Heart left ventricle (tissue), 13 donors: ENCODE results near the gene SH3BGRL.

Experiments used
- POLR2A ChIP-seq, 2 donors: fragments of 450-650 bp; IDR thresholded peaks; one replicate each; pipeline ENCODE4 v1.6.1; 2017; ENCODE audit warnings: antibody characterized with exemption in 2 of 2, mild to moderate bottlenecking in 2 of 2, moderate library complexity in 2 of 2
- TF ChIP-seq, protein P1 (sequence below), 12 donors: fragments of 200-600 bp; sonication (generic) in 4 of 12; IDR thresholded peaks; one replicate each; pipeline versions ENCODE4 v1.5.0 to v1.8.0; 2018 to 2022; ENCODE audit warnings: antibody characterized with exemption in 12 of 12, mild to moderate bottlenecking in 5 of 12
- donor health status: ischemic (EF 13 %, LVEDD 7.1; RV severe dilation, severe dysfunction).
- donor health status: DM: no; HTN: yes; CAD: no.
- donor health status: DM: no; HTN: no; CAD: no.
- donor health status: ischemic (EF 25% LVEDD 6.9; RV normal size, moderate dysfunction).
- donor health status: ischemic (EF 25% LVEDD 5.7; RV mildly dilated, moderate dysfunction).
- donor health status: ischemic (EF 35%, LVEDD 5.7; RV mildly dilated, moderate dysfunction).
- donor health status: nonischemic (EF 11% LVEDD 7.7; RV severe dilation, severe dysfunction).
- donor health status: DM: yes; HTN: yes; CAD: no.
- donor health status: PGD.
- donor health status: ischemic (EF 29% LVEDD 5.4; RV normal size, mild dysfunction).
- donor health status: nonischemic (EF 23%, LVEDD 6.1; RV moderate dilation, normal function).

- TF ChIP-seq, protein P1, sequence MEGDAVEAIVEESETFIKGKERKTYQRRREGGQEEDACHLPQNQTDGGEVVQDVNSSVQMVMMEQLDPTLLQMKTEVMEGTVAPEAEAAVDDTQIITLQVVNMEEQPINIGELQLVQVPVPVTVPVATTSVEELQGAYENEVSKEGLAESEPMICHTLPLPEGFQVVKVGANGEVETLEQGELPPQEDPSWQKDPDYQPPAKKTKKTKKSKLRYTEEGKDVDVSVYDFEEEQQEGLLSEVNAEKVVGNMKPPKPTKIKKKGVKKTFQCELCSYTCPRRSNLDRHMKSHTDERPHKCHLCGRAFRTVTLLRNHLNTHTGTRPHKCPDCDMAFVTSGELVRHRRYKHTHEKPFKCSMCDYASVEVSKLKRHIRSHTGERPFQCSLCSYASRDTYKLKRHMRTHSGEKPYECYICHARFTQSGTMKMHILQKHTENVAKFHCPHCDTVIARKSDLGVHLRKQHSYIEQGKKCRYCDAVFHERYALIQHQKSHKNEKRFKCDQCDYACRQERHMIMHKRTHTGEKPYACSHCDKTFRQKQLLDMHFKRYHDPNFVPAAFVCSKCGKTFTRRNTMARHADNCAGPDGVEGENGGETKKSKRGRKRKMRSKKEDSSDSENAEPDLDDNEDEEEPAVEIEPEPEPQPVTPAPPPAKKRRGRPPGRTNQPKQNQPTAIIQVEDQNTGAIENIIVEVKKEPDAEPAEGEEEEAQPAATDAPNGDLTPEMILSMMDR (IDR thresholded peaks at IDR 0.05), result no peak
- TF ChIP-seq POLR2A (IDR thresholded peaks at IDR 0.05), result no peak
These were observed 135.9 kb downstream of the SH3BGRL start for GRCh38 chrX:81337805-81338204.
